ENCODE results near the gene PTEN. TPM values are rescaled to one million over a fixed set of nuclear protein-coding genes. Genes with fewer than 3 reads are reported as not detected.

Gene PTEN
- total and polyA plus RNA-seq, 9 of the 15 experiments (the other 6 are each of a cell fraction or from before 2014, with no cell fraction given): 8.4 to 56.9 (median 22.2) TPM

- TF ChIP-seq, protein P1, sequence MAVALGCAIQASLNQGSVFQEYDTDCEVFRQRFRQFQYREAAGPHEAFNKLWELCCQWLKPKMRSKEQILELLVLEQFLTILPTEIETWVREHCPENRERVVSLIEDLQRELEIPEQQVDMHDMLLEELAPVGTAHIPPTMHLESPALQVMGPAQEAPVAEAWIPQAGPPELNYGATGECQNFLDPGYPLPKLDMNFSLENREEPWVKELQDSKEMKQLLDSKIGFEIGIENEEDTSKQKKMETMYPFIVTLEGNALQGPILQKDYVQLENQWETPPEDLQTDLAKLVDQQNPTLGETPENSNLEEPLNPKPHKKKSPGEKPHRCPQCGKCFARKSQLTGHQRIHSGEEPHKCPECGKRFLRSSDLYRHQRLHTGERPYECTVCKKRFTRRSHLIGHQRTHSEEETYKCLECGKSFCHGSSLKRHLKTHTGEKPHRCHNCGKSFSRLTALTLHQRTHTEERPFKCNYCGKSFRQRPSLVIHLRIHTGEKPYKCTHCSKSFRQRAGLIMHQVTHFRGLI (CRISPR knock-in tag; IDR thresholded peaks at IDR 0.05): no peak
- TF ChIP-seq, protein P2, sequence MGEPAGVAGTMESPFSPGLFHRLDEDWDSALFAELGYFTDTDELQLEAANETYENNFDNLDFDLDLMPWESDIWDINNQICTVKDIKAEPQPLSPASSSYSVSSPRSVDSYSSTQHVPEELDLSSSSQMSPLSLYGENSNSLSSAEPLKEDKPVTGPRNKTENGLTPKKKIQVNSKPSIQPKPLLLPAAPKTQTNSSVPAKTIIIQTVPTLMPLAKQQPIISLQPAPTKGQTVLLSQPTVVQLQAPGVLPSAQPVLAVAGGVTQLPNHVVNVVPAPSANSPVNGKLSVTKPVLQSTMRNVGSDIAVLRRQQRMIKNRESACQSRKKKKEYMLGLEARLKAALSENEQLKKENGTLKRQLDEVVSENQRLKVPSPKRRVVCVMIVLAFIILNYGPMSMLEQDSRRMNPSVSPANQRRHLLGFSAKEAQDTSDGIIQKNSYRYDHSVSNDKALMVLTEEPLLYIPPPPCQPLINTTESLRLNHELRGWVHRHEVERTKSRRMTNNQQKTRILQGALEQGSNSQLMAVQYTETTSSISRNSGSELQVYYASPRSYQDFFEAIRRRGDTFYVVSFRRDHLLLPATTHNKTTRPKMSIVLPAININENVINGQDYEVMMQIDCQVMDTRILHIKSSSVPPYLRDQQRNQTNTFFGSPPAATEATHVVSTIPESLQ (CRISPR knock-in tag; IDR thresholded peaks at IDR 0.05): no peak
- TF ChIP-seq HIVEP1 (CRISPR knock-in tag; IDR thresholded peaks at IDR 0.05) (no peak), ZNF3 (CRISPR knock-in tag; IDR thresholded peaks at IDR 0.05) (no peak), SLC30A9 (CRISPR knock-in tag; IDR thresholded peaks at IDR 0.05) (no peak), NELFE (IDR thresholded peaks at IDR 0.05; ENCODE audit: insufficient read depth, insufficient read length) (no peak), SMAD4 (CRISPR knock-in tag; conservative IDR thresholded peaks at IDR 0.05) (peak; percentile 75), XRCC5 (IDR thresholded peaks at IDR 0.05; ENCODE audit: low read depth, low read length) (no peak), NR4A1 (CRISPR knock-in tag; IDR thresholded peaks at IDR 0.05) (no peak), NR4A1 (tag; IDR thresholded peaks at IDR 0.05) (no peak), ZNF436 (CRISPR knock-in tag; IDR thresholded peaks at IDR 0.05) (no peak), ZNF668 (CRISPR knock-in tag; IDR thresholded peaks at IDR 0.05) (no peak), ARHGAP35 (IDR thresholded peaks at IDR 0.05; ENCODE audit: partially characterized antibody) (no peak), MAFK (IDR thresholded peaks at IDR 0.05; ENCODE audit: low read length) (no peak), BHLHE40 (IDR thresholded peaks at IDR 0.05; ENCODE audit: low read length) (peak; percentile 67; the same call in 1 of the 2 replicates), MAZ (CRISPR knock-in tag; conservative IDR thresholded peaks at IDR 0.05 in 1 of 2, IDR thresholded peaks at IDR 0.05 in 1 of 2) (peak in 1 of 2 experiments; percentile 34; a peak in 3 of 4 replicates), TCF15 (CRISPR knock-in tag; IDR thresholded peaks at IDR 0.05) (no peak), NR2C1 (IDR thresholded peaks at IDR 0.05) (no peak), NR2C1 (tag; IDR thresholded peaks at IDR 0.05) (no peak), CREB1 (IDR thresholded peaks at IDR 0.05) (no peak), CREB1 (CRISPR knock-in tag; IDR thresholded peaks at IDR 0.05) (0 out of 2 replicates have a peak, but pooled peaks have one; percentile 39), L3MBTL2 (IDR thresholded peaks at IDR 0.05) (0 out of 2 replicates have a peak, but pooled peaks have one; percentile 29)
- TF ChIP-seq, protein P3, sequence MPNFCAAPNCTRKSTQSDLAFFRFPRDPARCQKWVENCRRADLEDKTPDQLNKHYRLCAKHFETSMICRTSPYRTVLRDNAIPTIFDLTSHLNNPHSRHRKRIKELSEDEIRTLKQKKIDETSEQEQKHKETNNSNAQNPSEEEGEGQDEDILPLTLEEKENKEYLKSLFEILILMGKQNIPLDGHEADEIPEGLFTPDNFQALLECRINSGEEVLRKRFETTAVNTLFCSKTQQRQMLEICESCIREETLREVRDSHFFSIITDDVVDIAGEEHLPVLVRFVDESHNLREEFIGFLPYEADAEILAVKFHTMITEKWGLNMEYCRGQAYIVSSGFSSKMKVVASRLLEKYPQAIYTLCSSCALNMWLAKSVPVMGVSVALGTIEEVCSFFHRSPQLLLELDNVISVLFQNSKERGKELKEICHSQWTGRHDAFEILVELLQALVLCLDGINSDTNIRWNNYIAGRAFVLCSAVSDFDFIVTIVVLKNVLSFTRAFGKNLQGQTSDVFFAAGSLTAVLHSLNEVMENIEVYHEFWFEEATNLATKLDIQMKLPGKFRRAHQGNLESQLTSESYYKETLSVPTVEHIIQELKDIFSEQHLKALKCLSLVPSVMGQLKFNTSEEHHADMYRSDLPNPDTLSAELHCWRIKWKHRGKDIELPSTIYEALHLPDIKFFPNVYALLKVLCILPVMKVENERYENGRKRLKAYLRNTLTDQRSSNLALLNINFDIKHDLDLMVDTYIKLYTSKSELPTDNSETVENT (CRISPR knock-in tag; IDR thresholded peaks at IDR 0.05): peak; percentile 65; the same call in 1 of the 2 replicates
Measured at GRCh38 chr10:87863053-87863943, at the start of gene PTEN, which contains the start of gene KLLN (continued).

All from K562 (cell line).